HG02588 (cell line): ENCODE data around the gene EEF1G.

Experiments
- ATAC-seq: cut with Tn5 transposase; IDR thresholded peaks from one replicate; pipeline ENCODE4 v1.9.1; 2021; ENCODE audit warnings: mild to moderate bottlenecking, moderate library complexity; ENCODE audit not compliant: unreplicated experiment

The EEF1G gene

DNA sequence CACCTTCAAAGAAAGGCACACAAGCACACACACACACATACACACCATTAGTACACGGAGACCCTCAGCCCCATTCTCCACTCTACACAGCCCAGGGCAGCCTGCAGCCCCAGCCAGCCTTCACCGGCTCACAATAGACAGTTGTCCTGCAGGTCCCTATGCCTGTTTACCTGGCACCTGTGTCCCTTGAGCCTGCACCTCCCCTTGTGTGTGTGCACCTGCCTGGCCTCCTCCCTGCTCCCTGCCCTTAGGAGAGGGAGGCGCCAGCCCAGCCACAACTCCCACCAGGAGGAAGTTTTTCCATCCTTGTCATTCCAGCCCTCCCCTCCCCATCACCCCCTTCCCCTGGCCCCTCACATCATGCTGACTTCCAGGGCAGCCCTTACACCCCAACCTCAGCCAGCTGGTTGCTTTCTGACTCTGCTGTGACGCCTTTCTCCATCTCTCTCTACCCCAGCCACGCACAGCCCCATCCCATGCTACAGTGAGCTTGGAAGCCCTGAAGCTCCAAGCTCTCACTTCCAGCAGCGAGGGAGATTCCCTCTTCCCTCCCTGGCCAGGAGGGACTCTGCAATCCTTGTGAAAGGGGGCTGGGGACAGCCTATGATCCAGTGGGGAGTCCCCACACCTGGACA lies 31.5 kb downstream of the EEF1G start:
- no peak for ATAC-seq

DNA sequence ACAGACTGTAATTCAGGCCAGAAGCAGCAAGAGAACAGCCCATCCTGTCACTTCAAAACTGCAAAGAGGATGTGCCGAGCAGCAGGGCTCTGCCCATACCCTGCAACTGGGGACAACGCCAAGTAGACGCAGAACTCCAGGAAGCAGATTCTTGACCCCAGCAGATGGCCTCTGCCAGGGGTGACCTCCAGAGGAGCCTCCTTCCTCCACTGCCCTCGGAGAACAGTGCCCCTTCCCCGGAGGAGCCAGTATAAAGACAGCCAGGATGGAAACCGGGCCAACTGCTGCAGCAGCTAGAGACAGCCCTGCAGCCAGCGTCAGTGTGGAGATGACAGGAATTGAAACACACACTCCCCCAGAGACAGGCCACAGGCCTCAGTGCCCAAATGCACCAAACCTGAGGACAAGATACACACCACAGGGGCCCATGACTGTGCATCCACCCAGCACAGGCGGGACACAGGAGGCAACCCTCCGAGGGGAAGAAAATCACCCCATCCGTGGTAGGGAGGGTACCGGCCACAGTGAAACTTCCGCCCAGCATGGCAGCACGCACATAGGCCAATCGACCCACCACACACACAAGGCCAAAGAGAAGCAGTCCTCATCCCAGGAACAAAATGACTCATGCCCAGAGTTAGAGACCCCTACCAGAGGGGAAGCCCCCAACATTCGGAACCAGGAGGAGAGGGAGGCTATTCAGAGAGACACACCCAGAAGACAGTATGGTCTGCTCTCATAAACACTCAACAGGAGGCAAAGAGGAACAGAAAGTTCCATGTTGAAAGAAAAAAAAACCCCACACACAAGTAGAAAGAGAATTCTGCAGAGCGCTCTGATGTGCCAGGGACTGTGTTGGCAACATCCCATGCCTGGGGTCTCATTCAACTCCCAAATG lies 32.6 kb downstream of the EEF1G start:
- peak; percentile 39 for ATAC-seq

DNA sequence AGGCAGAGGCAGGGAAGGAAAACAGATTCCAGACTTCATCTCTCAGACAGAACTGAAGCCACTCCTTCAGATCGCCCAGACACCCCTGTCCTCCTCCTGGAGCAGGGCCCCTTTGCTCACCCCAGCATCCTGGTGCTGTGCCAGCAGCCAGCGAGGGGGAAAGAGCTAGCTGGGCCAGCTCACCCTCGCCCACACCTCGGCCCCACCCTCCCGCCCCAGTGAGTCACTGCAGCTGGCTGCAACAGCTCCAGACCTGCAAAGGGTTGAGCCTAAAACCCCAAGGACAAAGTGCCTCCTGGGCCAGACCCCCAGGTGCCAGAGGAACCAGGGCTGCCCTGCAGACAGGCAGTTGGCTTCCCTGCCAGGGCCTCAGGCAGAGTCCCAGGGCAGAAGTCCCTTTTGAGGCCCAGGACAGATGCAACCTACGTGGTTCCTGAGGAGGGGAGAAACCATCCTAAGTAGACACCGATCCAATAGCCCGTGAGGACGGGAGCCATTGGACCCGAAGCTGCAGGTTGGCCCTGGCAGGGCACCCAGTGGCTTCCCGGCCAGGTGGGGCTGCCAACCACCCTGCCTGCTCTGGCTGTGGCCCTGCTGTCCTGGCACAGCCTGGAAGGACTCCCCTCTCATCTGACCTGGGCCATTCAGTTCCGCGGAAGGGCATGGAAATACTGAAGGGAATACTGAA lies 34.3 kb downstream of the EEF1G start:
- no peak for ATAC-seq

DNA sequence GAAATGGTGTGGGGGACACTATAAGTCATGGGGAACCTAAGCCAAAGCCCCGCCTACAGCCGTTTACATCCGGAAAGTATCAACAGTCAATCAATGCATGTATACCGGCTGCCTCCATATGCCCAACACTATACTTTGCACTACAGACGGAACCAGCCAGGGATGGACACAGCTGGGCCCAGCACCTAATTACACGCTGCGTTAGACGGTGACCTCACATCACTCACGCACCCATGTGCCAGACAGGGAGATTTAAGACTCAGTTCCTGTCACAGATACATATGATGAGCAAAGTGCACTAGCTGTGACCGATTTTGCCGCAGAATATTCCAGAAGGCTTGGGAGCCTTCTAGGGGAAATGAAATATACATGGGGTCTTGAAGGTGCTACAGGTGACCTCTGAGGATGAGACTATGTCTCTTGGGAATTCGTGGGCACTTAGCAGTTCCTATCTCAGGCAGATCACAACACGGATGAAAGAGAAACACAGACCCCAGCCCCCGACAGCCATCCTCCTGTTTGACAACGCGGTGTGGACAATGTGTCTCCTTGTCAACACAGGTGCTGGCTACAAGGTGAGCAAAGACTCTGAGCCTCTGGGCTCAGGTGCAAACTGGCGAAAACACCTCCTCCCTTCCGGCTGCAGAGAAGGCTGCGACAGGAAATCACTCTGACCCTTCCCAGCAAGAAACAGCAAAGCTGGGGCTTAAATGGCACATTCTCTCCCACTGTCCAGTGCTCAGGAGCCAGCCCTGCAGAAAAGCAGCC lies 35.0 kb downstream of the EEF1G start:
- no peak for ATAC-seq

DNA sequence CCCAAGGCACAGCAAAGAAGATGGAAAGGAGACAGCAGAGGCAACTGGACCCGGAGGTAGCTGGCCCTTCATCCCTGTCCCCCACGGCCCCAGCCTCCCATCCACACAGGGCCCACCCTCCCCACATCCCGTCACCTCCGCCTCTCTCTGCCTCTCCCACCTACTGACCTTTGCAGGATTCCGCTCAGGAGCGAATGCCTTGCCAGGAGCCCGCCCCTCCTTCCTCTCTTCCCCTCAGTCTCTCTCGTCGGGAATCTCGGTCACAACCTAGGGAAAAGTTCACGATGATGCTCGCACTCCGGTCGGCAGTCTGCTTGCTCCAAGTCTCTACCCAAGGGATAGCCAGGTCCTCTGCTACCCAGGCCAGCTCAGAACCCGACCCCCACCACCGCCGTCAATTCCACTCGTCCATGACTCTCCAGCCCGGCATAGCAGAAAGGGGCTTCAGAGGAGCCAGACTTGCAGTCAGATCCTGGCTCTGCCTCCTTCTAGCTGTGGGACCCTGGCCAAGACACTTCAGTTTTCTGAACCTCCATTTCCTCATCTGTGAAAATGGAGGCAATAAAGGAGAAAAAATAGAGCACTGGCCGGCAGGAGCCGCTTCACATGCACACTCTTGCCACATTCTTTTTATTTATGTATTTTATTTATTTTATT lies 37.3 kb downstream of the EEF1G start:
- no peak for ATAC-seq

DNA sequence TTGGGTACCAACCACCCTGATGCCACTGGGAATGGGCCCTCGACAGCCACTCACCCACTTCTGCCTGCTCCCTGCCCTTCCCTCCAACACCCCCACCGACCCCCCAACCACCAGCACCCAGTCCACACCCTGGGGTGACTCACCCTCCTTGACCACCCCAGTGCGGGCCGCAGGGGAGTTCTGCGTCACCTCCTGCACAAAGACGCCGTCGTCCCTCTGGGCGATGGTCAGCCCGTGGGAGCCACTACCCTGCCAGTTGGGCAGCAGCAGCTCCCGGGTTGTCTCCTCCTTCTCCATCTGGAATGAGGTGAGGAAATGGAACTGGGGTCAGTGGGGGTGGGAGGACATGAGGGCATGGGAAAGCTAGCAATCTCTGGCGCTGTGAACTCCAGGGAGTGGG lies 37.9 kb downstream of the EEF1G start:
- ATAC-seq: no peak

DNA sequence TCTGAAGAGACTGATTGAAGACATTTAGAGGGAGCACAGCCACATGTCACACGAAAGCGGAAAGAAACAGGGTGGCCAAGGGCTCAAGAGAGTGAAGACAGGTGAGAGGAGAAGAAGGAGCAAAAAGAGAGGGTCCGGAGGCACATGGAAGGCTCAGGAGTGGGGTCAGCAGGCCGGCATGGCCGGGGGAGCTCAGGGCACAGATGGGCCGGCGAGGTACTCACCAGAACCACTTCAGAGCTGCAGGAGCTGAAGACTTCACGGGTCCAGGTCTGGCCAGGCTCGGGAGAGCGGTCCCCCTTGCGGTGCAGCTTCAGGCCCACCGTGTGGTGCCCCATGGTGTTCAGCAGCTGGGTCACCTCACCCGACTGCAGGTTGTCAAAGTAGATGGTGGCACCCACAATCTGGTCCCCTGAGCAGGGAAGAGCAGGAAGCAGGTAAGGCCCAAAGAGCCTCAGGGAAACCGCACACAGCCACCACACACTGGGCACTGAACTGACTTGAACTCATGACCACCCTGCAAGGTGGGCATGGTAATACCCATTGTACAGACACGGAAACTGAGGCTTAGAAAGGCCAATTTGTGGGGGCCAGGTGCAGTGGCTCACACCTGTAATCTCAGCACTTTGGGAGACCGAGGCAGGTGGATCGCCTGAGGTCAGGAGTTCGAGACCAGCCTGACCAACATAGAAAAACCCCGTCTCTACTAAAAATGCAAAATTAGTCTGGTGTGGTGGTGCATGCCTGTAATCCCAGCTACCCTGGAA lies 38.7 kb downstream of the EEF1G start:
- no peak for ATAC-seq

DNA sequence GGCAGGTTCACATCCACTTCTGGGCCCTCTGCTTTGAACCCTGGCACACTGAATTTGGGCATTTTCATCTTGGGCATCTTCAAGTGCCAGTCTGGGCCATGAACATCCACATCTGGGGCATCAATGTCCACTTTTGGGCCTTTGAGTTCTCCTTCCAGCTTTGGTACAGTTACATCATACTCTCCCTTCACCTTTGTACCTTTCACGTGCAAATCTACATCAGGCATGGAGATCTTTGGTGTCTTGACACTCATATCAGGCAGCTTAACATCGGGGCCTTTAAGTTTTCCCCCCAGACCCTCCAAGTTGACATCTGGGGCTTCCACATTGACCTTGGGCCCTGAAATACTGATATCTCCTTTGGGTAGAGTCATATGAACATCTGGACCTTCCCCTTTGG lies 41.6 kb downstream of the EEF1G start:
- ATAC-seq: no peak

DNA sequence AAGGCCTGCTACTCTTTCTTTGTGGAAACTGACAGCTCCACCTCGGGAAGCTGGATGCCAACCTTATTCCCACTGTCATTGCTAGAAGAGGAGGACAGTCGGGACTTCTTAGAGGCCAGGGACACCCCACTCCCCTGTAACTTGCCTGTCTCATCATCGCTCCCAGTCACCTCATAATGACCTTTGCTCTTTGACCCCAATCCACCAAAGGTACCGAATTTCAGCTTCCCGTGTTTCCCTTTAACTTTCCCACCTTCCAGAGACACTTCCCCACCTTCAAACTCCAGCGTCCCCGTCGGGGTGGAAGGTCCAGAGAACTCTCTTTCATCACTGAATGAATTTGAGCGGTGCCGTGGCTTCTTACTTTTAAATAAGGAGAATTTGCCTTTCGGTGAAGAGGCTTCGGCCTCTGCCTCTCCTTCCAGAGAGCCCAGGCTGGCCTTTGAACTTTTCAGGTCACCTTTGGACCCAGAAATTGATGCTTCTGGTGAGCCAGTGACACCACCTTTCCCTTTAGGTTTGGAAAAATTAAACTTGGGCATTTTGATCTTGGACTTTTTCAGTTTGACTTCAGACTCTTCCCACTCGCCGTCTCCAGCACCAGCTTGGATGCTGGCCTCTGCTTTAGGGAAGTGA lies 56.8 kb downstream of the EEF1G start:
- no peak for ATAC-seq

DNA sequence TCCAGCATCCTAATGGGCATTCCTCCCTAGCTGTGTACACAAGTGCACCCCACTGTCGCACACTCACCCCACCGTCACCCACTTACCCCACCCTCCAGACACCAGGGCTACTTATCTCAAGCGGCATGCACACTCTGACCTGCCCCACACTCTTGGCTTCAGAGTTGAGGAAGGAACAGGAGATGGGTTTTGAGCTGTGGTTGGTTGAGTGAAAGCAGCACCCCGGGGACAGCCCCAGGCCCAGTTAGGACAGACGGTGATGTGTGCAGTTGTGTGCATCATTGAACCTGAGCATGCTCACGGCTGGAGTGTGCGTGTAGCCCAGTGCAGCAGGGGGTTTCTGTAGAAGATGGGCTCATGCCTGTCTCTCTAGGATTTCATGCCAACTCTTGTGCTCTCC lies 59.5 kb downstream of the EEF1G start:
- ATAC-seq: no peak

DNA sequence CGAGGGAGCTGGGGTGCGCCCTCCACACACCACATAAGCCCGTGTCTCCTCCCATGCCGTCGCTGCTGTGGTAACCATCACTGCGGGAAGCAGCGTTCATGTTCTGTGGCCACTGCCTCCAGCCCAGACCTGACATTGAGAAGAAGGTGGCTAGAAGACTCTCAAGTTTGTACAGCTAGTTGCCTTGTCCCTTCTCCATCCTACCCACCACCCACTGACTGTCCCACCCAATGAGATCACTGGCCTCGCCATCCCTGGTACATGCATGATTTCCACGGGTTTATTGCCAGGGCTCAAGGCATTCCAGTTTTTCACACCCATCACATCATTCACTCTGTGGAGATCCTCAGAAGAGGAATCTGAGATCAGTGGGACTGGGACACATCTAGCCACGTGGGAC lies 60.1 kb downstream of the EEF1G start:
- ATAC-seq: no peak

DNA sequence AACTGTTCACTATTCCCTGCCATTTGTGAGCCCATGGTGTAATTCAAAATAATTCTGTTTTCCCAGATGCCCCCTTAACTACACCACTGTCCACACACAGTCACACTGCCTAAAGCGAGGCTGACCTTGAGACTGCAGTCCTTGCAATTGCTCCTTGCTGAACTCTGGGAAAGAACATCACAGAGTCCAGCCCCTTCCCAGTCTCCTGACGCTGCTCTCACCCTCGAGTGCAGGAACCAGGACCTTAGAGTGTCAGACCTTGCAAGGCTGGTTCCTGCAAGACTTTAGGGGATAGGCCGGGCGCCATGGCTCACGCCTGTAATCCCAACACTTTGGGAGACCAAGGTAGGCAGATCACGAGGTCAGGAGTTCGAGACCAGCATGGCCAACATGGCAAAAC lies 60.7 kb downstream of the EEF1G start:
- ATAC-seq: no peak
